Measurements from ENCODE around the gene BLNK. TPM values are rescaled to one million over a fixed set of nuclear protein-coding genes. Genes with fewer than 3 reads are reported as not detected.

The BLNK gene
- total RNA-seq, 1 donor from 2014 or later, result not detected

DNA sequence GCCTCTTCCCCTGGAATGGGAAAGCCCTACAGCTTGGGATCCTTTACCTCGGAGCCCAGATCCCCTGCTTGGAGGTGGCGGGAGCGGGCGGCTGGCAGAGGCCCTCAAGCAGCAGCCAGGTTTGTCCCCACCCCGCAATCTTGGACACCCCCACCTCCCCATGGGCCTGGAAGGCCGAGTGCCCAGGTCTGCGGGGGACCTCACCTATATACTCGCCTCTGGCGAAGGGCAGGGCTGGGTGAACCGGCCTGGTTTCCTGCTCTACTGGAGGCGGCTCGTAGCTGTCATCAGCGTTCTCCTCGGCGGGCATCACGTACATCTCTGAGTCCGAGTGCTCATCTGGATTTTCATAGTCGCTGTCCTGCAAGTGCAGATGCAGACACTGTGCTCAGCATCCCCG lies 44.2 kb downstream of the BLNK start:
- Mint-ChIP-seq H3K9me3 (ENCODE audit: low read depth) (no peaks in the 10 kb centered on the region), H3K4me1 (ENCODE audit: low read depth) (no peaks in the 10 kb centered on the region), H3K4me3 (ENCODE audit: unreplicated experiment) (no peak overlapping the region), H3K36me3 (ENCODE audit: low read depth) (no peaks in the 10 kb centered on the region), H3K27ac (ENCODE audit: unreplicated experiment) (no peak overlapping the region), H3K27me3 (ENCODE audit: low read depth) (no peaks in the 10 kb centered on the region)
- no peak for DNase-seq (ENCODE audit: low spot score)
- TF ChIP-seq, protein P1, sequence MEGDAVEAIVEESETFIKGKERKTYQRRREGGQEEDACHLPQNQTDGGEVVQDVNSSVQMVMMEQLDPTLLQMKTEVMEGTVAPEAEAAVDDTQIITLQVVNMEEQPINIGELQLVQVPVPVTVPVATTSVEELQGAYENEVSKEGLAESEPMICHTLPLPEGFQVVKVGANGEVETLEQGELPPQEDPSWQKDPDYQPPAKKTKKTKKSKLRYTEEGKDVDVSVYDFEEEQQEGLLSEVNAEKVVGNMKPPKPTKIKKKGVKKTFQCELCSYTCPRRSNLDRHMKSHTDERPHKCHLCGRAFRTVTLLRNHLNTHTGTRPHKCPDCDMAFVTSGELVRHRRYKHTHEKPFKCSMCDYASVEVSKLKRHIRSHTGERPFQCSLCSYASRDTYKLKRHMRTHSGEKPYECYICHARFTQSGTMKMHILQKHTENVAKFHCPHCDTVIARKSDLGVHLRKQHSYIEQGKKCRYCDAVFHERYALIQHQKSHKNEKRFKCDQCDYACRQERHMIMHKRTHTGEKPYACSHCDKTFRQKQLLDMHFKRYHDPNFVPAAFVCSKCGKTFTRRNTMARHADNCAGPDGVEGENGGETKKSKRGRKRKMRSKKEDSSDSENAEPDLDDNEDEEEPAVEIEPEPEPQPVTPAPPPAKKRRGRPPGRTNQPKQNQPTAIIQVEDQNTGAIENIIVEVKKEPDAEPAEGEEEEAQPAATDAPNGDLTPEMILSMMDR (IDR thresholded peaks at IDR 0.05), result no peak

DNA sequence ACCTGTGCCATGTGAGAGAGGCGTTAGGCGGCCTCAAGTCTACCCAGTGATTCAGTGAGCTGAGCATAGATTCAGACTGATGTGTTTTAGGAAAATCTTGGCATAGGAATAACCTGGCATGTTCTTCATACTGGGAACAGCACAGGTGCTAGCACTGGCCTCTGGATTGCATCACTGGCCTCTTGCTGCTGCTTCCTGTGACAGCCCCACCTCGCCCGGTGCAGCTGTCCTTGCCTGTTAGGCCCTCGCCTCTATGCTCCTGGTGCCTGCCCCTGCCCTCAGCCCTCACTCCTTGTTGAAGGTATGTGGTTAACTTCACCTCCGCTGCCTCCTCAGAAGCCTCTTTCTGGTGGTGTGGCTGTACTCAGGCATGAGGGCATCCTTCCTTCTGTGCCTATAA lies 46.2 kb downstream of the BLNK start:
- TF ChIP-seq, protein P1 (IDR thresholded peaks at IDR 0.05), result no peak
- peaks cover 8% of the 10 kb centered on the region for H3K27me3 Mint-ChIP-seq (ENCODE audit: low read depth)
- DNase-seq (ENCODE audit: low spot score), result no peak
- no peaks in the 10 kb centered on the region for H3K4me1 Mint-ChIP-seq (ENCODE audit: low read depth)
- H3K36me3 Mint-ChIP-seq (ENCODE audit: low read depth), result no peaks in the 10 kb centered on the region
- H3K9me3 Mint-ChIP-seq (ENCODE audit: low read depth), result no peaks in the 10 kb centered on the region
- H3K4me3 Mint-ChIP-seq (ENCODE audit: unreplicated experiment), result no peak overlapping the region
- H3K27ac Mint-ChIP-seq (ENCODE audit: unreplicated experiment), result no peak overlapping the region

DNA sequence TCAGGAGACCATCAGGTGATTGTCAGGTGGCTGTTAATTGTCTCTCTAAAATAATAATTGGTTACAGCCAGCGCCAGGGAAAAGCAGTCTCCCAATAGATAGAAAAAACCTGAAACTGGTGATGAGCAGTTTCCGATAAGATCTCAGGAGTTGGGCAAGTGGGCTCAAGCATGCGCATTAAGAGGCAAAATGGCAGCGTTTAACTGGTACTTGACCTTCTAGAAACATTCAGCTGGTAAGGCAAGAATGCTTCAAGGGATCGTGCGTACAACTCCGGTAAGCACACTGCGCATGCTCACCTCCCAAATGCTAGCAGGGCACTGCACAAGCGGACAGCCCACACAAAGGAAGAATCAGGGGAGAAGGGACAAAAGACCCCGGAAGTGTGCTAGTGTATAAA lies 48.5 kb downstream of the BLNK start:
- Mint-ChIP-seq H3K27ac (ENCODE audit: unreplicated experiment) (no peak overlapping the region), H3K27me3 (ENCODE audit: low read depth) (peaks cover 18% of the 10 kb centered on the region), H3K36me3 (ENCODE audit: low read depth) (no peaks in the 10 kb centered on the region), H3K9me3 (ENCODE audit: low read depth) (no peaks in the 10 kb centered on the region), H3K4me3 (ENCODE audit: unreplicated experiment) (no peak overlapping the region), H3K4me1 (ENCODE audit: low read depth) (no peaks in the 10 kb centered on the region)
- no peak for DNase-seq (ENCODE audit: low spot score)
- TF ChIP-seq, protein P1 (IDR thresholded peaks at IDR 0.05), result no peak

GRCh38 chr10:96222441-96222840 lies 48.9 kb downstream of the BLNK start:
- no peaks in the 10 kb centered on the region for H3K4me1 Mint-ChIP-seq (ENCODE audit: low read depth)
- no peak overlapping the region for H3K27ac Mint-ChIP-seq (ENCODE audit: unreplicated experiment)
- no peak overlapping the region for H3K4me3 Mint-ChIP-seq (ENCODE audit: unreplicated experiment)
- no peak for DNase-seq (ENCODE audit: low spot score)
- no peaks in the 10 kb centered on the region for H3K9me3 Mint-ChIP-seq (ENCODE audit: low read depth)
- H3K36me3 Mint-ChIP-seq (ENCODE audit: low read depth), result no peaks in the 10 kb centered on the region
- peaks cover 19% of the 10 kb centered on the region for H3K27me3 Mint-ChIP-seq (ENCODE audit: low read depth)
- TF ChIP-seq, protein P1 (IDR thresholded peaks at IDR 0.05), result no peak

GRCh38 chr10:96218826-96219225 lies 52.5 kb downstream of the BLNK start:
- TF ChIP-seq, protein P1 (IDR thresholded peaks at IDR 0.05), result no peak
- Mint-ChIP-seq H3K9me3 (ENCODE audit: low read depth) (no peaks in the 10 kb centered on the region), H3K36me3 (ENCODE audit: low read depth) (no peaks in the 10 kb centered on the region), H3K27me3 (ENCODE audit: low read depth) (peaks cover 25% of the 10 kb centered on the region), H3K4me3 (ENCODE audit: unreplicated experiment) (no peak overlapping the region), H3K27ac (ENCODE audit: unreplicated experiment) (no peak overlapping the region), H3K4me1 (ENCODE audit: low read depth) (no peaks in the 10 kb centered on the region)
- DNase-seq (ENCODE audit: low spot score), result no peak

Measured in chondrocyte (in vitro differentiated cells).